IMR-90 (cell line): ENCODE data around the gene SIAH2.

Experiments
- CTCF ChIP-seq: conservative IDR thresholded peaks from 2 replicates; pipeline ENCODE4 v1.5.1; 2012; ENCODE audit warnings: mild to moderate bottlenecking, low read depth, low read length, improper control_type of control experiment
- RAD21 ChIP-seq: IDR thresholded peaks from 2 replicates; pipeline ENCODE4 v1.6.1; 2012; ENCODE audit warnings: low read length, improper control_type of control experiment

GRCh38 chr3:150757768-150758167, 5.2 kb downstream of the SIAH2 start:
- TF ChIP-seq CTCF = no peak
- no peak for TF ChIP-seq RAD21
